ENCODE results near the gene NLRX1.
"Not testable (repeated sequence)": the region's sequence is repeated elsewhere in the genome, so short reads cannot be mapped to it uniquely, and the experiment has no call there.

The NLRX1 gene

GRCh38 chr11:119155733-119156492, 12.6 kb upstream of the NLRX1 start:
- DNase-seq: peak; percentile 44

DNA sequence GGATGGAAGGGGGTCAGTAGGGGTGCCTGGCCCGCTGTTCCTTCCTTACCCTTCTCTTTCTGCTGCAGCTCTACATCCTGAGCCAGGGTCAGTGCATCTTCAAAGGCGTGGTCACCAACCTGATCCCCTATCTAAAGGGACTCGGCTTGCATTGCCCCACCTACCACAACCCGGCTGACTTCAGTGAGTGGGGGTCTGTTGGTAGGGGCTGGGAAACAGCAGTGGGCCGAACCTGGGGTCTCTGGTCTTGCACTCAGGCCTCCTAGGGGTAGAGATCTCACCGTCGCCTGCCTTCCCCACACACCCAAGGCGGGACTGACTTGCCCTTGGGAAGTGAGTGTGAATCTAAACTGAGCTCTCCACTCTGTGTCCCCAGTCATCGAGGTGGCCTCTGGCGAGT, 12.0 kb upstream of the NLRX1 start:
- DNase-seq: no peak

DNA sequence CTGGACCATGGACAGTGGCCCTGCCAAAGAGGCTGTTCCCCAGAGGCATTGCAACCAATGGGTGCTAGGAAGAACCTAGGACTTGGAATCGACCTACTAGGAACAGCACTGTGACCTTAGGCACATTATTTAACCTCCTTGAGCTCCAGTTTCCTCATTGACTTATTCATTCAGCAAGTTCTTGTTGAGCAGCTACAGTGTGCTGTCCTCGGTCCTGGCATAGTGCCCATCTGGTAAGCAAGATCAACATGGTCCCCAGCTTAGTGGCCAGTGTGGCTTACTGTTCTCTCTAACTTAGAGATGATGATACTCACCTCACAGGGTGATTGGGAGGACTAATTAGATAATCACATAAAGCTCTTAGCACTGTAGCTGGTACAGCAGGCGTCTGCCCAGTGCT, 11.5 kb upstream of the NLRX1 start:
- no peak for DNase-seq

GRCh38 chr11:119158467-119158866, 10.1 kb upstream of the NLRX1 start:
- no peak for DNase-seq

- no peak for DNase-seq
These were observed 8.4 kb upstream of the NLRX1 start for GRCh38 chr11:119160151-119160550.

GRCh38 chr11:119161871-119162270, 6.7 kb upstream of the NLRX1 start:
- no peak for DNase-seq

- peak; percentile 68 for DNase-seq
These were observed 2.0 kb upstream of the NLRX1 start for GRCh38 chr11:119166368-119167076.

DNA sequence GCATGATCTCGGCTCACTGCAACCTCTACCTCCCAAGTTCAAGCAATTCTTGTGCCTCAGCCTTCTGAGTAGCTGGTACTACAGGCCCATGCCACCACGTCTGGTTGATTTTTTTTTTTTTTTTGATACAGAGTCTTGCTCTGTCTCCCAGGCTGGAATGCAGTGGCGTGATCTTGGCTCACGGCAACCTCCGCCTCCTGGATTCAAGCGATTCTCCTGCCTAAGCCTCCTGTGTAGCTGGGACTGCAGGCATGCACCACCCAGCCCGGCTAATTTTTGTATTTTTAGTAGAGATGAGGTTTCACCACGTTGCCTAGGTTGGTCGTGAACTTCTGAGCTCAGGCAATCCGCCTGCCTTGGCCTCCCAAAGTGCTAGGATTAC, 1.5 kb upstream of the NLRX1 start:
- DNase-seq: not testable (repeated sequence)

DNA sequence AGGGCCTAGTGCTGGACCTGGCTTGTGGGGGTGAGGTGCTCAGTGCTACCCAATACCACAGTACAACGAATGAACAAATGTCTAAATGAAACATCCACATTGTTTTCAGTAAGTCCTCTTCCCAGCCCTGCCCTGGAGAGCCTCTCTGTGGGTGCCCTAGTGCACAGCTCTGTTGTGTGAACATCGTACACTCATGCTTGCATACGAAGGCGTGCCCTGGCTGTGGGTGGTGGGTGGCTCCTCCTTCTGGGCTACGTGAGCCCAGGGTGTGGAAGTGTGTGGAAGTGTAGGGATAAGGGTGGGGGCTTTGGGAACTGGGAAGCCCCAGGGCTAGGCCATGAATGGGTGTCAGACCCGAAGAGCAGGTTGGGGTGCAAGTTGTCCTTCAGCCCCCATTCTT, 592 bp upstream of the NLRX1 start:
- DNase-seq: no peak

DNA sequence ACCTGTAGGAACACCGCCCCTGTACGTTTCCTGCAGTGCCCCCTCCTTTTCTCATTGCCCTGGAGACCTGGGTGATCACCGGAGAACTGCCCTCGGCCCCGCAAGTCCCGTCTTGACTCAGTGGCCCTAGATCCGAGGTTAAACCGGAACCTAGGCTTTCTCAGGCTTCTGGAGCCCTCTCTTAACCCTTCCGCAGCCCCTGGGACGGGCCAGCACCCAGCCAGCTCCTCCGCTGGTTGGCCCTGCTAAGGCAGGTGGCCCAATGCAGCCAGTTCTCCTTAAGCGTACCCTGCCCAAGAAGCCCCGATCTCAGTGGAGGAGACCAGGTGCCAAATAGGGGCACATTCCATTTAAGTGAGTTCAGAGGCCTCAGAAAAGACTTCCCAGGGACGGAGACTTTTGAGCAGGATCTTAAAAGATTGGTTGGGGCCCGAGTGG, 776 bp downstream of the NLRX1 start:
- peak; percentile 45 for DNase-seq

DNA sequence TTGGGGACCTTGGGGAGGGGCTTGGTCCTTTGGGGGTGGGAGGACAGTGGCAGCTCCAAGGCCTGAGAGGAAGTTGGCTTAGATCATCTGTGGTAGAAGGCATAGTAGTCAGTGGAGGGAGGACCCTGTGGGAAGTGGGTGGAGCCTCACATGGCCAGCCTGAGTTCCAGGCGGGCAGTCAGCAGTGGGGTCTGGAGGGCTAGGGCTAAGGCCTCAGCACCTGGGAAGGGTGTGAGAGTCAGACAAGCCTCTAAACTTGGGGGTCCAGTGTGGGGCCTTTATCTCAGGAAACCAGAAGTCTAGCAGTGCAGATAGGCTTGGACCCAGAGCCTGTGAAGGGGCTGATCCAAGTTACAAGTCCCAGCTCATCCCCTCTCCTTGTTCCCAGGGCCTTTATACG, 4.0 kb downstream of the NLRX1 start:
- no peak for DNase-seq

DNA sequence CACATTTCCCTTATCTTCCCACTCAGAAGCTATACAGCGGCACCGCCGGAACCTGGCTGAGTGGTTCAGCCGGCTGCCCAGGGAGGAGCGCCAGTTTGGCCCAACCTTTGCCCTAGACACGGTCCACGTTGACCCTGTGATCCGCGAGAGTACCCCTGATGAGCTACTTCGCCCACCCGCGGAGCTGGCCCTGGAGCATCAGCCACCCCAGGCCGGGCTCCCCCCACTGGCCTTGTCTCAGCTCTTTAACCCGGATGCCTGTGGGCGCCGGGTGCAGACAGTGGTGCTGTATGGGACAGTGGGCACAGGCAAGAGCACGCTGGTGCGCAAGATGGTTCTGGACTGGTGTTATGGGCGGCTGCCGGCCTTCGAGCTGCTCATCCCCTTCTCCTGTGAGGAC, 4.9 kb downstream of the NLRX1 start:
- DNase-seq: no peak

- DNase-seq: peak; percentile 35
These were observed 7.1 kb downstream of the NLRX1 start for GRCh38 chr11:119175493-119176077.

- DNase-seq: no peak
These were observed 9.7 kb downstream of the NLRX1 start for GRCh38 chr11:119178166-119178680.

DNA sequence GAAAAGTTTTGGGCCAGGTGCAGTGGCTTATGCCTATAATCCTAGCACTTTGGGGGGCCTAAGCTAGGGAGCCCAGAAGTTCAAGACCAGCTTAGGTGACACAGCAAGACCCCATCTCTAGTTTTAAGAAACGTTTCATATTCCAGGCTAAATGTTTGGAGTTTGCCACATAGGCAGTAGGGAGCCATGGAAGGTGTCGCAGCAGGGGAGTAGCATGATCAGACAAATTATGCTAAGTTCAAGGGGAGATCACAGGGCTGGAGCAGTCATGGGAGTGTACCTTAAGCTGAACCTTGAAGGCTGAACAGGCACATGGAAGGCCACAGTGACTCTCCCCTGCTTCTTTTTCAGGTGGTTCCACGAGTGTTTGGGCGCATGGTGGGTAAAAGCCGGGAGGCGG, 10.8 kb downstream of the NLRX1 start:
- no peak for DNase-seq

- no peak for DNase-seq
These were observed 11.5 kb downstream of the NLRX1 start for GRCh38 chr11:119179983-119180382.

DNA sequence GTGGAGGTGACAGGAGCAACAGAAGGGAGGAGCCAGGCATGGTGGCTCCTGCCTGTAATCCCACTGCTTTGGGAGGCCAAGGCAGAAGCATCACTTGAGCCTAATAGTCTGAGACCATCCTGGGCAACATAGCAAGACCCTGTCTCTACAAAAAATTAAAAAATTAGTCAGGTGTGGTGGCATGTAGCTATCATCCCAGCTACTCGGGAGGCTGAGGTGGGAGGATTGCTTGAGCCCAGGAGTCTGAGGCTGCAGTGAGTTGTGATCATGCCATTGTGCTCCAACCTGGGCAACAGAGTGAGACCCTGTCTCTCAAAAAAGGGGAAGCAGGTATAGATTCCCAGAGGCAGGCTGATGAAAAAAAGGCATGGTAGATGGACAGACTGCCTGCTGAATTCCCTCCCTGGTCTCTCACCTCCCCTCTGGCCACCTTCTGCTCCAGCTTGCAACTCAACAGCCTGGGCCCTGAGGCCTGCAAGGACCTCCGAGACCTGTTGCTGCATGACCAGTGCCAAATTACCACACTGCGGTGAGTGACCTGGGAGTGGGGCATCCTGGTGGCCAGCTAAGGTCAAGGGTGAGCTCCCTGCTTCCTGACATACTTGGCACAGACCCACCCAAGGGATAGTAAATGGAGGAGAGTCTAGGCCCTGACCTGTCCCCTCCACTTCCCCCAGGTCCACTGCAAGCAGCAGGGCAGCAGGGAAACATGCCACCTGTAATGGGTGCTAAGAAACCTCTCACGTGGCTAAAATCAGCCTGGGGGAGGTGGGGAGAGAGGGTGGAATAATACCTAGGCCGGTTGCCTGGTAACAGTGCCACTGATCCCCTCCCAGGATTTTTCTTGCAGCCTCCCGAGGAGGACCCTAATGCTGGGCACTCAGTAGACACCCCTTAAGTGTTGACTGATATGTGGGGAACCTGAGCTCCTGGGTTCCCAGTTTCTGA, 12.5 kb downstream of the NLRX1 start:
- no peak for DNase-seq

GRCh38 chr11:119181677-119182412, 13.3 kb downstream of the NLRX1 start:
- DNase-seq: no peak

GRCh38 chr11:119184399-119184798, 15.9 kb downstream of the NLRX1 start:
- not testable (repeated sequence) for DNase-seq

- no peak for DNase-seq
These were observed 17.6 kb downstream of the NLRX1 start for GRCh38 chr11:119185981-119186634.

- no peak for DNase-seq
These were observed 18.8 kb downstream of the NLRX1 start for GRCh38 chr11:119187123-119187892.
